GM04504 (cell line): ENCODE results near the gene MRPL58.
"Not testable (repeated sequence)": the region's sequence is repeated elsewhere in the genome, so short reads cannot be mapped to it uniquely, and the experiment has no call there.

Experiments used
- DNase-seq: peaks from one replicate; pipeline ENCODE4 v3.0.0-alpha.2; 2012; ENCODE audit warnings: low read depth

The MRPL58 gene

GRCh38 chr17:75019146-75019545 lies 6.7 kb downstream of the MRPL58 start:
- no peak for DNase-seq

- DNase-seq = no peak
These were observed 7.2 kb downstream of the MRPL58 start for GRCh38 chr17:75019710-75020109.

- DNase-seq = no peak
These were observed 8.1 kb downstream of the MRPL58 start for GRCh38 chr17:75020331-75021110.

- no peak for DNase-seq
These were observed 12.4 kb downstream of the MRPL58 start for GRCh38 chr17:75024686-75025397.

- DNase-seq = not testable (repeated sequence)
These were observed 12.9 kb downstream of the MRPL58 start for GRCh38 chr17:75025398-75025734.

- not testable (repeated sequence) for DNase-seq
These were observed 14.2 kb downstream of the MRPL58 start for GRCh38 chr17:75026650-75027049.

GRCh38 chr17:75030161-75030560 lies 17.7 kb downstream of the MRPL58 start:
- DNase-seq = no peak

- DNase-seq = peak; percentile 72
These were observed 19.7 kb downstream of the MRPL58 start for GRCh38 chr17:75031972-75032719.

GRCh38 chr17:75032720-75033280 lies 20.3 kb downstream of the MRPL58 start:
- no peak for DNase-seq

- DNase-seq = peak; percentile 73
These were observed 21.1 kb downstream of the MRPL58 start for GRCh38 chr17:75033346-75034235.

- DNase-seq = peak; percentile 76
These were observed 21.9 kb downstream of the MRPL58 start for GRCh38 chr17:75034236-75034908.

- peak; percentile 77 for DNase-seq
These were observed 24.3 kb downstream of the MRPL58 start for GRCh38 chr17:75036643-75037268.

GRCh38 chr17:75039238-75039637 lies 26.8 kb downstream of the MRPL58 start:
- DNase-seq = no peak

GRCh38 chr17:75041656-75042280 lies 29.3 kb downstream of the MRPL58 start:
- no peak for DNase-seq

- not testable (repeated sequence) for DNase-seq
These were observed 31.3 kb downstream of the MRPL58 start for GRCh38 chr17:75043789-75044188.

- DNase-seq = no peak
These were observed 32.2 kb downstream of the MRPL58 start for GRCh38 chr17:75044716-75045115.

GRCh38 chr17:75045946-75046406 lies 33.5 kb downstream of the MRPL58 start:
- DNase-seq = not testable (repeated sequence)

GRCh38 chr17:75046407-75047289 lies 34.2 kb downstream of the MRPL58 start, which contains the start of the genes ATP5PD and KCTD2:
ATP5PD (minus strand) TSS chr17:75046969; CDS start chr17:75042650, 4,319 bp downstream.
KCTD2 (plus strand) TSS chr17:75047225; CDS start chr17:75047251, 26 bp downstream.
- peak; percentile 94 for DNase-seq
